ENCODE results near the gene FNIP1.

- no peak for TF ChIP-seq CTCF (conservative IDR thresholded peaks at IDR 0.05; ENCODE audit: low read length)
- no peak for TF ChIP-seq EZH2phosphoT487 (IDR thresholded peaks at IDR 0.05; ENCODE audit: borderline replicate concordance)
Measured at GRCh38 chr5:131677115-131677514, 119.7 kb downstream of the FNIP1 start.

All from Loucy (cell line).